ENCODE measurements around the gene TMEM50A.
"Not testable (repeated sequence)": the region's sequence is repeated elsewhere in the genome, so short reads cannot be mapped to it uniquely, and the experiment has no call there.

TMEM50A gene

DNA sequence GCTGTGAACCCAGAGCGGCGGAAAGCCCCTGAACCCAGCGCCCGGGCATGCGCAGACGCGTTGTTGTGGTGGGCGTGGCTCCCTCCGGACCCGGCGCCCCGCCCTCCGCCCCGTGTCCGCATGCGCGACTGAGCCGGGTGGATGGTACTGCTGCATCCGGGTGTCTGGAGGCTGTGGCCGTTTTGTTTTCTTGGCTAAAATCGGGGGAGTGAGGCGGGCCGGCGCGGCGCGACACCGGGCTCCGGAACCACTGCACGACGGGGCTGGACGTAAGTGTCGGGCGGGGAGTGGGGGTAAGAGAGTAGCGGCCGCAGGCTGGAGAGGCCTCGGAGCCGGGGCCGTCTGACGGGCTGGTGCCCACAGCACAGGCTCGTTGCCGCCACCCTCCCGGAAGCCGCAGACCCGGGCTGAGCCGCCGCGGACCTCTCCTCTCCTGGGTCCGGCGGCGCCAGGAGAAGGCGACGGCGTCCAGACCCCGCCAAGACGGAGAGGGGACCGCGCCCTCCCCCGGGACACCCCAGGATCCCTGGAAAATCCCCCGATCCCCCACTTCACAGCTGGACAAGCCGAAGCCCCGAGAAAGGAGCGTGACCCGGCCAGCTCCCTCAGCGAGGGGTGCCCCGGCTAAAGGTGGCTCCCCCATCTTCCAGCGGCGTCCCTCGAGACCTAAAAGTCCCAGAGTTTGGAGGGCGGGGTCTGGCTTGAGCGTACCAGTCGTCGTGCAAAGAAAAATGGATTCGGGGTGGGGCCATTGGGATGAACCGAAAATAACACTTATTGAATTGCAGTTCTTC is at the start of gene TMEM50A:
TSS of gene TMEM50A (plus strand) at position 147 of the 794 bp plus-strand sequence. CDS start 2,153 bp downstream, outside the sequence.
- peak; percentile 73 to 94 for DNase-seq

- DNase-seq = not testable (repeated sequence)
Measured at GRCh38 chr1:25288573-25289101, 49.5 kb upstream of the TMEM50A start.

- DNase-seq = peak; percentile 4 to 26
Measured at GRCh38 chr1:25290043-25290442, 48.1 kb upstream of the TMEM50A start.

GRCh38 chr1:25293426-25293825 is 44.7 kb upstream of the TMEM50A start:
- not testable (repeated sequence) for DNase-seq

- DNase-seq = not testable (repeated sequence)
Measured at GRCh38 chr1:25294889-25295826, 43.0 kb upstream of the TMEM50A start.

DNA sequence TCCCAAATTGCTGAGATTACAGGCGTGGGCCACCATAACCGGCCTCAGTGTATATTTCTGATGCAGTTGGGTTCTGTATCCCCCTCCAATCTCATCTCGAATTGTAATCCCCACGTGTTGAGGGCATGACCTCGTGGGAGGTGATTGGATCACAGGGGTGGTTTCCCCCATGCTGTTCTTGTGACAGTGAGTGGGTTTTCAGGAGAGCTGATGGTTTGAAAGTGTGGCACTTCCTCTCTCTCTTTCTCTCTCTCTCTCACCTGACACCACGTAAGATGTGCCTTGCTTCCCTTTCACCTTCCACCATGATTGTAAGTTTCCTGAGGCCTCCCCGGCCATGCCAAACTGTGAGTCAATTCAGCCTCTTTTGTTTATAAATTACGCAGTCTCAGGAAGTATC is 41.6 kb upstream of the TMEM50A start:
- DNase-seq = not testable (repeated sequence)

DNA sequence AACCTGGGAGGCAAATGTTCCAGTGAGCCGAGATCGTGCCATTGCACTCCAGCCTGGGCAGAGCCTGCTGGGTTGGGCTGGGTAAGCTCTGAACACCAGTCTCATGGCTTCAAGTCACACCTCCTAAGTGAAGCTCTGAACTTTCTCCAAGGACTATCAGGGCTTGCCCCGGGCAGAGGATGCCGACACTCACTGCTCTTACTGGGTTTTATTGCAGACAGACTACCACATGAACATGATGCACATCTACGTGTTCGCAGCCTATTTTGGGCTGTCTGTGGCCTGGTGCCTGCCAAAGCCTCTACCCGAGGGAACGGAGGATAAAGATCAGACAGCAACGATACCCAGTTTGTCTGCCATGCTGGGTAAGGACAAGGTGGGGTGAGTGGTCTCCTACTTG is 37.4 kb upstream of the TMEM50A start:
- DNase-seq = not testable (repeated sequence)

DNA sequence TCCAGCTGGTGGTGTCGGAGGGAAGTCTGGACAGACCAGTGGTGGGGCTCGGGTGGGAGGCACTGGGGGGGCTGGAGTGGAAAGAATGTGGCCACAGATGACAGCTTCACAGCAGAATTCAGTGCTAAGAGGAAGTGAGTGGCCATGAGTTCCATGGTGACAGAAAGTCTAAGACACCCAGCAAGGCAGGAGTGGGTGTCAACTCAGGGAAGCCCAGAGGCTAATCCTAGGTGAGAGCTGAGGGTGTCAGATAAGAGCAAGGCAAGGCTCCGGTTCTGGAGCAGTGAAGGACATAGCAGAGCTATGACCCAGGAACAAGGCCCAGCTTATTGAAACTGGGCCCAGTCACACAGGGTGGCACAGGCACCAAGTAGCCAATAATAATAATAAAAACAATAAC is 35.8 kb upstream of the TMEM50A start:
- not testable (repeated sequence) for DNase-seq

DNA sequence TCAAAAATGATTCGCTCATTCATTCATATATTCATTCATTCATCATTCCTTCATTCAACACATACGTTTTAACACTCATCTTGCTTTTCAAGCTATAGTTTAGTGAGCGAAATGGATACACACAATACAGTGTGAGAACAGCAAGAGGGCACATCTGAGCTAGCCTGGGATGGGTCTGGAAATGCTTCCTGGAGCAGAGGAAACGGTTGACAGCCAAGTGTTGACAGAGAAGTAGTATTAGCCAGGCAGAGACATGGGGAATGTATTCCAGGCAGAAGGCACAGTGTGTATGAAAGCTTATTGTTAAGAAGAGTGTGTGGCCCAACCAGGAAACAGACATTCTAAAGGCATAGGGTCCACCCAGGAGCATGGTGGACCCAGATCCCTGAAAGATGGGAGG is 33.2 kb upstream of the TMEM50A start:
- DNase-seq = not testable (repeated sequence)

- DNase-seq = not testable (repeated sequence)
Measured at GRCh38 chr1:25308168-25308567, 30.0 kb upstream of the TMEM50A start.

DNA sequence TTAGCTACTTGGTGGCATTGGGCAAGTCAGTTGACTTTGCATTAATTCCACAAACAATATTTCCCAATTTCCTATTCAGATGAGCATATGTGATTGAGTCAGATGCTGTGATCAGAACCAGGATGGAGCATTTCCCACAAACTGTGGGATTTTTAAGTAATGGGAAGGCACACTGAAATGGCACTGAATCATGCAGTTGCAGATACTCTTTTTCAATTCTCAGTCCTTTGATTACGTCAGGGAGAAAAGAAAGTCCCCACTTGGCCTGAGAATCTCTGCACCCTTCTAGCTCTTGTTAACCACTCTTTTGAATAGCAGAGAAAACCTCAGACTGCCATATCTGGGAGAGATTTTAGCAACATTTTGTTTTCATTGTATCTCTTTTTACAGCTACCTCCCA is 29.0 kb upstream of the TMEM50A start:
- not testable (repeated sequence) for DNase-seq

DNA sequence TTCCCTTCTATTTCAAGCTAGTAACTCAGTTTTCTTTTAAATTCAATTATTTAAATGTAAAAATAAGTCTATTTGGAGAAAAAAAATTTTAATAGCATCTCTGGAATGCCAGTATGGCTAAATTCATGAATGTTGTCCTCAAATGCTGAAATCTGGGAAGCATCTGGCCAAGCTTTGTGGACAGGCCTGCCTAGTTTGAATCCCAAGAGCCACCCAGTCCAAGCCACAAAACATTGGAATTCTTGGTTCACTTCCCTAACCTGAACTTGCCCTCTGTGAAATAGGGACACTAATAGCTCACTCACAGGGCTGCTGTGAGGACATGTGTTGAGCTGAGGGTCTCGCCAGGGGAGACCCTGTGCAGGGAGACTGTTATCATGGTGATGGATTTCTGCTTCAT is 28.6 kb upstream of the TMEM50A start:
- not testable (repeated sequence) for DNase-seq

DNA sequence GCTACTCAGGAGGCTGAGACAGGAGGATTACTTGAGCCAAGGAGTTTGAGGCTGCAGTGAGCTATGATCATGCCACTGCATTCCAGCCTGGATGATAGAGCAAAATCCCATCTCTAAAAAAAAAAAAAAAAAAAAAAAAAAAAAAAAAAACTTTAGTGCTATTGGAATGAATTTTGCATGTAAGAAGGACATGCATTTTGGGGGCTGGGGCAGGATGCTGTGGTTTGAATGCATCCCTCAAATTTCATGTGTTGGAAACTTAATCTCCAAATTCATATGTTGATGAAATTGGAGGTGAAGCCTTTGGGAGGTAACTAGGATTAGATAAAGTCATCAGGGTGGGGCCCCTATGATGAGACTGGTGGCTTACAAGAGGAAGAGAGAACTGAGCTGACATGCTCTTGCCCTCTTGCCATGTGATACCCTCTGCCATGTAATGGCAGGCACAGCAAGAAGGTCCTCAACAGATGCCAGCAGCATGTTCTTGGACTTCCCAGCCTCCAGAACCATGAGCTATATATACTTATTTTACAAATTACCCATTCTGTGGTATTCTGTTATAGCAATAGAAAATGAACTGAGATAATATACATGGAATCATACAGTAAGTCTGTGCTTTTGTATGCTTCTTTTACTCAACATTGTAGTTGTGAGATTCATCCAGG is 25.2 kb upstream of the TMEM50A start:
- DNase-seq = not testable (repeated sequence)

GRCh38 chr1:25320314-25320938 is 17.7 kb upstream of the TMEM50A start:
- DNase-seq = not testable (repeated sequence)

GRCh38 chr1:25322127-25322526 is 16.0 kb upstream of the TMEM50A start:
- not testable (repeated sequence) for DNase-seq

DNA sequence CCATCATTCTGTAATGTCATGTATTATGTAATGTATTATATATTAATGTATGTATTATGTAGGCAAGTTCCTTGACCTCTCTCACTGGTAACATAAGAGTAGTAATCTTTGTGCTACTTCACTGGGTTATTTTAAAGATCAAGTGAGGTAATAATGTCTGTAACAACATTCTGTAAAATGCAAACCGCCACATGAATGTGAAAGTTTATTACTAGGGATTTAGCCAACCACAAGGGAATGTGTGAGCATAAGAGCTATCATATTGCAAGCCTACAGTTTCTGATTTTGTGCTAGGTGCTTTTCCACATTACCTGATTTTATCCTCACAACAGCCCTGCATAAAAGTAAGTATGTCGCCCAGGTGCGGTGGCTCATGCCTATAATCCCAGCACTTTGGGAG is 13.7 kb upstream of the TMEM50A start:
- DNase-seq = not testable (repeated sequence)

DNA sequence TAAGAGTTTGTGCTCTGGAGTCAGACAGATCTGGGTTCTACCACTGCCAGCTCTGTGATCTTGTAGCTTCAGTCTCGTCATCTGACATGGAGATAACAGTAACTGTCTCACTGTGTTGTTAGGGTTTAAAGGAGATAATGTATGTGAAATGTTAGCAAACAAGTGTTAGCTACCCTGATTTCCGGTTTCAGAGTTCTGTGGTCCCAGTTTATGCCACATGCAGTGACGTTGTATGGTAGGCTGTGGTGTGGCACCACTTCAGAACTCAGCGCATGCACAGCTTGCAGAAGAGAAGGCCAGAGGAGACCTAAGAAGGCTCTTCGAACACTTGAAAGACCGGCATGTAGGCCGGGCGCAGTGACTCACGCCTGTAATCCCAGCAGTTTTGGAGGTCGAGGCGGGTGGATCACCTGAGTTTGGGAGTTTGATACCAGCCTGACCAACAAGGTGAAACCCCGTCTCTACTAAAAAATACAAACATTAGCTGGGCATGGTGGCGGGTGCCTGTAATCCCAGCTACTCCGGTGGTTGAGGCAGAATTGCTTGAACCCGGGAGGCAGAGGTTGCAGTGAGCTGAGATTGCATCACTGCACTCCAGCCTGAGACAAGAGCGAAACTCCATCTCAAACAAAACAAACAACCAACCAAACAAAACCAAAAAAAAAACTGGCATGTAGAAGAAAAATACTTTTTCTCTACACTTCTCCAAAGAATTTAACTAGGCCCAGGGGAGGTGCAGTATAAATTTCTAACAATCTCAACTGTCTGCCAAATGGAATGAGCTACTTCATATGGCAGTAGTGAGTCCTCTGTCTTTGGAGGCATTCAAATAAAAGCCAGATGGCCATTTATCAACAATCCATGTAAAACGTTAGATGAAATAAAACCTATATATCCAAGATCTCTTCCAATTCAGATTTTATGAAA is 10.0 kb upstream of the TMEM50A start:
- DNase-seq = not testable (repeated sequence)

DNA sequence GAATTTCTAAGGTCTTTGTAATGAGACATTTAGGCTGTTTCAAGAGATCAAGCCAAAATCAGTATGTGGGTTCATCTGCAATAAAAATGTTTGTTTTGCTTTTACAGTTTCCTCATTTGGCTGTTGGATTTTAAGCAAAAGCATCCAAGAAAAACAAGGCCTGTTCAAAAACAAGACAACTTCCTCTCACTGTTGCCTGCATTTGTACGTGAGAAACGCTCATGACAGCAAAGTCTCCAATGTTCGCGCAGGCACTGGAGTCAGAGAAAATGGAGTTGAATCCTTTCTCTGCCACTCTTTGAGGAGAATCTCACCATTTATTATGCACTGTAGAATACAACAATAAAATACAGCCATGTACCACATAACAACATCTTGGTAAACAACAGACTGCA is 9.3 kb upstream of the TMEM50A start:
- DNase-seq = not testable (repeated sequence)

DNA sequence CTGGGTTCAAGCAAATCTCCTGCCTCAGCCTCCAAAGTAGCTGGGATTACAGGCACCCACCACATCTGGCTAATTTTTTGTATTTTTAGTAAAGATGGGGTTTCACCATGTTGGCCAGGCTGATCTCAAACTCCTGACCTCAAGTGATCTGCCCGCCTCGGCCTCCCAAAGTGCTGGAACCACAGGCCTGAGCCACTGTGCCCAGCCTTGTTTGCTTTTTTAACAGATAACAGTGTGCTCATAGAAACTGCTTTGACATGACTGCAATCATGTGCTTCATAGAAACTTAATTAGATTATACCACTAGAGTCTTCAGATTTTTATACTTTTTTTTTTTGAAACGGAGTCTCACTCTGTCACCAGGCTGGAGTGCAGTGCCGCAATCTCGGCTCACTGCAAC is 8.8 kb upstream of the TMEM50A start:
- not testable (repeated sequence) for DNase-seq

- DNase-seq = peak in 1 of 2 experiments; percentile 4
Measured at GRCh38 chr1:25329950-25330349, 8.2 kb upstream of the TMEM50A start.

- peak in 1 of 2 experiments; percentile 29 for DNase-seq
Measured at GRCh38 chr1:25336922-25337354, 1.2 kb upstream of the TMEM50A start.
